Mesenchymal stem cell (in vitro differentiated cells and primary cell): Measurements from ENCODE around the gene VPS4A.

Experiments used
- DNase-seq: peaks from one replicate; pipeline ENCODE4 v3.0.0-alpha.2; 2013
- H2AFZ ChIP-seq: one replicate; pipeline ENCODE4 v1.6.1; 2013; ENCODE audit warnings: low read depth, mild to moderate bottlenecking, control low read depth, inconsistent platforms, low read length, moderate library complexity
- H2AK5ac ChIP-seq: 2 replicates; pipeline ENCODE4 v1.6.1; 2013; ENCODE audit warnings: low read length, moderate library complexity, mild to moderate bottlenecking, inconsistent platforms; ENCODE audit not compliant: severe bottlenecking
- H2BK120ac ChIP-seq: one replicate; pipeline ENCODE4 v1.6.1; 2013; ENCODE audit warnings: low read depth, mild to moderate bottlenecking, inconsistent platforms, low read length, moderate library complexity
- H2BK12ac ChIP-seq, 2 experiments: one replicate each; pipeline ENCODE4 v1.6.1; 2013; ENCODE audit warnings: inconsistent platforms in 2 of 2, low read length in 2 of 2, mild to moderate bottlenecking in 2 of 2, moderate library complexity in 2 of 2, control low read depth in 1 of 2
- H2BK15ac ChIP-seq: one replicate; pipeline ENCODE4 v1.6.1; 2013; ENCODE audit warnings: mild to moderate bottlenecking, low read depth, inconsistent platforms; ENCODE audit not compliant: poor library complexity, severe bottlenecking
- H2BK5ac ChIP-seq: 2 replicates; pipeline ENCODE4 v1.6.1; 2013; ENCODE audit warnings: low read depth, mild to moderate bottlenecking, low read length, control low read depth, inconsistent platforms; ENCODE audit not compliant: poor library complexity, severe bottlenecking
- H3K14ac ChIP-seq, 2 experiments: one replicate each; pipeline ENCODE4 v1.6.1; 2013; ENCODE audit warnings: inconsistent platforms in 2 of 2, low read length in 2 of 2, control low read depth in 1 of 2, mild to moderate bottlenecking in 1 of 2, moderate library complexity in 1 of 2
- H3K18ac ChIP-seq, 2 experiments: one replicate each; pipeline ENCODE4 v1.6.1; 2013; ENCODE audit warnings: inconsistent platforms in 2 of 2, low read length in 2 of 2, control low read depth in 1 of 2, low read depth in 1 of 2, mild to moderate bottlenecking in 1 of 2
- H3K23ac ChIP-seq, 2 experiments: one replicate each; pipeline ENCODE4 v1.6.1; 2013; ENCODE audit warnings: inconsistent platforms in 2 of 2, low read length in 2 of 2, mild to moderate bottlenecking in 2 of 2, moderate library complexity in 2 of 2, control low read depth in 1 of 2
- H3K27ac ChIP-seq: 2 replicates; pipeline ENCODE4 v1.5.1; 2013; ENCODE audit warnings: mild to moderate bottlenecking, moderate library complexity, low read length, control low read depth, inconsistent platforms; ENCODE audit not compliant: poor library complexity, severe bottlenecking
- H3K27me3 ChIP-seq, 2 experiments: 2 replicates each; pipeline versions ENCODE4 v1.6.1 to v1.7.0; 2013; ENCODE audit warnings: low read length in 2 of 2, mild to moderate bottlenecking in 2 of 2, moderate library complexity in 2 of 2, control low read depth in 1 of 2, inconsistent platforms in 1 of 2; ENCODE audit not compliant: control insufficient read depth in 1 of 2, insufficient read depth in 1 of 2
- H3K36me3 ChIP-seq, 2 experiments: 2 replicates each; pipeline versions ENCODE4 v1.6.1 to v1.7.0; 2013; ENCODE audit warnings: low read length in 2 of 2, control low read depth in 1 of 2, inconsistent platforms in 1 of 2, low read depth in 1 of 2, mild to moderate bottlenecking in 1 of 2; ENCODE audit not compliant: insufficient read depth in 2 of 2, control insufficient read depth in 1 of 2
- H3K4ac ChIP-seq, 2 experiments: one replicate each; pipeline ENCODE4 v1.6.1; 2013; ENCODE audit warnings: inconsistent platforms in 2 of 2, low read length in 2 of 2, mild to moderate bottlenecking in 2 of 2, moderate library complexity in 2 of 2, control low read depth in 1 of 2, low read depth in 1 of 2
- H3K4me1 ChIP-seq: 2 replicates; pipeline ENCODE4 v1.6.1; 2013; ENCODE audit warnings: low read depth, low read length, control low read depth; ENCODE audit not compliant: control insufficient read depth, insufficient read depth
- H3K4me2 ChIP-seq: 2 replicates; pipeline ENCODE4 v1.6.1; 2013; ENCODE audit warnings: low read length, mild to moderate bottlenecking, inconsistent platforms; ENCODE audit not compliant: poor library complexity, severe bottlenecking
- H3K4me3 ChIP-seq, 2 experiments: 2 replicates each; pipeline versions ENCODE4 v1.5.1 to v1.7.0; 2013; ENCODE audit warnings: low read length in 2 of 2, mild to moderate bottlenecking in 2 of 2, control low read depth in 1 of 2, low read depth in 1 of 2; ENCODE audit not compliant: insufficient read depth in 1 of 2
- H3K79me1 ChIP-seq: replicated peaks from 2 replicates; pipeline ENCODE4 v1.6.1; 2013; ENCODE audit warnings: mild to moderate bottlenecking, control low read depth, low read length, inconsistent platforms; ENCODE audit not compliant: poor library complexity, severe bottlenecking
- H3K9ac ChIP-seq: 2 replicates; pipeline ENCODE4 v1.7.0; 2013; ENCODE audit warnings: mild to moderate bottlenecking, low read length, moderate library complexity
- H3K9me3 ChIP-seq: 2 replicates; pipeline ENCODE4 v1.7.0; 2013; ENCODE audit warnings: mild to moderate bottlenecking, low read length; ENCODE audit not compliant: control insufficient read depth
- H4K8ac ChIP-seq: one replicate; pipeline ENCODE4 v1.6.1; 2013; ENCODE audit warnings: inconsistent platforms, mild to moderate bottlenecking, low read length, moderate library complexity
- H4K91ac ChIP-seq: one replicate; pipeline ENCODE4 v1.6.1; 2013; ENCODE audit warnings: mild to moderate bottlenecking, low read length, inconsistent platforms
- WGBS: methylation state at CpG from one replicate; pipeline ENCODE4 v1.1.7; 2013; ENCODE audit warnings: mixed read lengths; 5-methylcytosine and 5-hydroxymethylcytosine counted together

Gene VPS4A

GRCh38 chr16:69270831-69271230 is 40.3 kb upstream of the VPS4A start:
- Histone ChIP-seq H2AFZ (no peak overlapping the region), H3K4me1 (no peaks in the 10 kb centered on the region), H3K4ac (no peak overlapping the region), H3K27ac (no peak overlapping the region), H4K91ac (no peak overlapping the region), H3K36me3 (peaks cover 4 to 25% of the 10 kb centered on the region in 2 experiments), H3K79me1 (peaks cover 11% of the 10 kb centered on the region), H2BK120ac (no peak overlapping the region), H3K18ac (no peak overlapping the region), H3K14ac (no peak overlapping the region), H3K9ac (peak overlapping the region; percentile 43), H2BK5ac (no peak overlapping the region), H3K27me3 (no peaks in the 10 kb centered on the region), H2AK5ac (no peak overlapping the region), H4K8ac (no peak overlapping the region), H2BK15ac (no peak overlapping the region), H3K4me2 (no peak overlapping the region), H2BK12ac (no peak overlapping the region), H3K23ac (no peak overlapping the region), H3K9me3 (no peaks in the 10 kb centered on the region), H3K4me3 (no peak overlapping the region)
- peak; percentile 23 for DNase-seq
- no CpG with 5 or more reads among the region's 2 CpGs for WGBS

GRCh38 chr16:69273009-69273408 is 38.1 kb upstream of the VPS4A start:
- DNase-seq: peak; percentile 42
- no peak overlapping the region for H3K4me2 ChIP-seq
- H3K18ac ChIP-seq: no peak overlapping the region
- no peak overlapping the region for H3K4me3 ChIP-seq
- H3K4me1 ChIP-seq: peaks cover 1% of the 10 kb centered on the region
- no peaks in the 10 kb centered on the region for H3K9me3 ChIP-seq
- peaks cover 4 to 19% of the 10 kb centered on the region in 2 experiments for H3K36me3 ChIP-seq
- no peak overlapping the region for H4K91ac ChIP-seq
- no peak overlapping the region for H2BK120ac ChIP-seq
- no peak overlapping the region for H2BK5ac ChIP-seq
- no peaks in the 10 kb centered on the region for H3K27me3 ChIP-seq
- no peak overlapping the region for H3K27ac ChIP-seq
- H4K8ac ChIP-seq: no peak overlapping the region
- H2AK5ac ChIP-seq: no peak overlapping the region
- peaks cover 7% of the 10 kb centered on the region for H3K79me1 ChIP-seq
- H2AFZ ChIP-seq: no peak overlapping the region
- WGBS: 91% methylated on average over 4 of the region's 4 CpGs
- no peak overlapping the region for H3K14ac ChIP-seq
- H2BK12ac ChIP-seq: no peak overlapping the region
- no peak overlapping the region for H3K9ac ChIP-seq
- no peak overlapping the region for H3K4ac ChIP-seq
- no peak overlapping the region for H2BK15ac ChIP-seq
- no peak overlapping the region for H3K23ac ChIP-seq

GRCh38 chr16:69274699-69275235 is 36.4 kb upstream of the VPS4A start:
- 97% methylated on average over 2 of the region's 4 CpGs for WGBS
- H3K14ac ChIP-seq: no peak overlapping the region

GRCh38 chr16:69276148-69277115 is 34.7 kb upstream of the VPS4A start:
- H3K79me1 ChIP-seq: peaks cover 6% of the 10 kb centered on the region
- no peak overlapping the region for H2AFZ ChIP-seq
- DNase-seq: peak; percentile 17

More at GRCh38 chr16:69274699-69275235, 36.4 kb upstream of the VPS4A start:
- H2BK12ac ChIP-seq: no peak overlapping the region
- peak overlapping the region in 1 of 2 experiments; percentile 20 for H3K4me3 ChIP-seq
- H3K4me1 ChIP-seq: peaks cover 1% of the 10 kb centered on the region
- H2AK5ac ChIP-seq: no peak overlapping the region
- no peak overlapping the region for H3K27ac ChIP-seq
- no peak overlapping the region for H2BK15ac ChIP-seq
- H3K9ac ChIP-seq: peak overlapping the region; percentile 82
- no peak overlapping the region for H3K4ac ChIP-seq
- H3K9me3 ChIP-seq: no peaks in the 10 kb centered on the region
- H3K18ac ChIP-seq: no peak overlapping the region
- H3K4me2 ChIP-seq: no peak overlapping the region
- no peak overlapping the region for H3K23ac ChIP-seq
- no peak overlapping the region for H2BK5ac ChIP-seq
- peaks cover 0 to 19% of the 10 kb centered on the region in 2 experiments for H3K36me3 ChIP-seq
- no peak for DNase-seq
- no peak overlapping the region for H4K8ac ChIP-seq
- H2BK120ac ChIP-seq: no peak overlapping the region
- no peaks in the 10 kb centered on the region for H3K27me3 ChIP-seq
- no peak overlapping the region for H4K91ac ChIP-seq
- no peak overlapping the region for H2AFZ ChIP-seq
- H3K79me1 ChIP-seq: peaks cover 3% of the 10 kb centered on the region

More at GRCh38 chr16:69276148-69277115, 34.7 kb upstream of the VPS4A start:
- Histone ChIP-seq H3K4ac (no peak overlapping the region), H2BK15ac (no peak overlapping the region), H3K27ac (no peak overlapping the region), H3K14ac (no peak overlapping the region), H3K4me1 (peaks cover 1% of the 10 kb centered on the region), H3K23ac (no peak overlapping the region), H3K9me3 (no peaks in the 10 kb centered on the region), H3K18ac (no peak overlapping the region), H2BK5ac (no peak overlapping the region), H2AK5ac (no peak overlapping the region), H4K8ac (no peak overlapping the region), H2BK120ac (no peak overlapping the region), H3K4me3 (peak overlapping the region in 1 of 2 experiments; percentile 44), H4K91ac (no peak overlapping the region), H3K27me3 (no peaks in the 10 kb centered on the region), H3K36me3 (peaks cover 0 to 14% of the 10 kb centered on the region in 2 experiments), H3K4me2 (no peak overlapping the region), H3K9ac (peak overlapping the region; percentile 82), H2BK12ac (no peak overlapping the region)
- 98% methylated on average over 3 of the region's 7 CpGs for WGBS
